AG10803 (cell line): ENCODE measurements around the gene ADIG.

Source experiments
- DNase-seq: peaks from one replicate; pipeline ENCODE4 v3.0.0; 2010; ENCODE audit warnings: low read depth
- H3K4me3 ChIP-seq: 2 replicates; pipeline ENCODE4 v1.5.1; 2011; ENCODE audit warnings: mild to moderate bottlenecking, low read length, control low read depth
- CTCF ChIP-seq: conservative IDR thresholded peaks from 2 replicates; pipeline ENCODE4 v1.5.1; 2011; ENCODE audit warnings: mild to moderate bottlenecking, low read length, control low read depth, inconsistent platforms

ADIG gene

GRCh38 chr20:38615283-38615682 lies 34.3 kb downstream of the ADIG start:
- TF ChIP-seq CTCF, result no peak
- no peak for DNase-seq
- no peak overlapping the region for H3K4me3 ChIP-seq

- DNase-seq, result no peak
- TF ChIP-seq CTCF, result no peak
- no peak overlapping the region for H3K4me3 ChIP-seq
Measured at GRCh38 chr20:38616457-38616856, 35.5 kb downstream of the ADIG start.

- TF ChIP-seq CTCF, result no peak
- DNase-seq, result peak; percentile 6
- no peak overlapping the region for H3K4me3 ChIP-seq
Measured at GRCh38 chr20:38617011-38617829, 36.2 kb downstream of the ADIG start.

- no peak for DNase-seq
- no peak overlapping the region for H3K4me3 ChIP-seq
- no peak for TF ChIP-seq CTCF
Measured at GRCh38 chr20:38617830-38618196, 36.8 kb downstream of the ADIG start.

GRCh38 chr20:38620441-38620840 lies 39.4 kb downstream of the ADIG start:
- H3K4me3 ChIP-seq, result no peak overlapping the region
- no peak for TF ChIP-seq CTCF
- DNase-seq, result no peak

- no peak for TF ChIP-seq CTCF
Measured at GRCh38 chr20:38623061-38623460, 42.1 kb downstream of the ADIG start.

GRCh38 chr20:38624084-38624483 lies 43.1 kb downstream of the ADIG start:
- no peak for TF ChIP-seq CTCF
- no peak for DNase-seq
- H3K4me3 ChIP-seq, result no peak overlapping the region

More at GRCh38 chr20:38623061-38623460, 42.1 kb downstream of the ADIG start:
- no peak overlapping the region for H3K4me3 ChIP-seq
- DNase-seq, result no peak
